GM23338 (cell line): ENCODE data around the gene PALLD. TPM values are rescaled to one million over a fixed set of nuclear protein-coding genes. Genes with fewer than 3 reads are reported as not detected.

Experiments
- ATAC-seq: fragments of 200-7000 bp; cut with Tn5 transposase; 3 replicates; pipeline ENCODE4 v1.9.1; 2020
- DNase-seq: peaks from one replicate; pipeline ENCODE4 v3.0.0-alpha.2; 2015; ENCODE audit warnings: low spot score
- H2AFZ ChIP-seq: fragments of 200-600 bp; sonication (generic); 2 replicates; pipeline ENCODE4 v1.8.0; 2016; ENCODE audit warnings: antibody characterized with exemption, mild to moderate bottlenecking, moderate library complexity
- H3F3A ChIP-seq: fragments of 200-600 bp; sonication (generic); replicated peaks from 2 replicates; pipeline ENCODE4 v1.8.0; 2017; ENCODE audit warnings: antibody characterized with exemption, mixed run types, low read depth
- H3K27ac ChIP-seq: fragments of 200-600 bp; sonication (generic); 2 replicates; pipeline ENCODE4 v1.6.1; 2016; ENCODE audit warnings: low read depth
- H3K27me3 ChIP-seq: fragments of 200-600 bp; sonication (generic); 2 replicates; pipeline ENCODE4 v1.8.0; 2016; ENCODE audit warnings: mild to moderate bottlenecking, mixed run types, moderate library complexity; ENCODE audit not compliant: insufficient read depth
- H3K36me3 ChIP-seq: fragments of 200-600 bp; sonication (generic); 2 replicates; pipeline ENCODE4 v1.8.0; 2016; ENCODE audit warnings: mild to moderate bottlenecking; ENCODE audit not compliant: insufficient read depth
- H3K4me1 ChIP-seq: fragments of 200-600 bp; sonication (generic); 2 replicates; pipeline ENCODE4 v1.8.0; 2016; ENCODE audit warnings: mild to moderate bottlenecking, moderate library complexity; ENCODE audit not compliant: insufficient read depth
- H3K4me2 ChIP-seq: fragments of 200-600 bp; sonication (generic); 2 replicates; pipeline ENCODE4 v1.7.1; 2017; ENCODE audit warnings: mixed run types
- H3K4me3 ChIP-seq: fragments of 200-600 bp; sonication (generic); 2 replicates; pipeline ENCODE4 v1.6.1; 2016; ENCODE audit warnings: mixed run types
- H3K79me2 ChIP-seq: fragments of 200-600 bp; sonication (generic); replicated peaks from 2 replicates; pipeline ENCODE4 v1.8.0; 2017; ENCODE audit warnings: mild to moderate bottlenecking; ENCODE audit not compliant: insufficient read depth
- H3K9me2 ChIP-seq: fragments of 200-600 bp; sonication (generic); 2 replicates; pipeline ENCODE4 v1.8.0; 2017; ENCODE audit not compliant: insufficient read depth
- H4K20me1 ChIP-seq: fragments of 200-600 bp; sonication (generic); replicated peaks from 2 replicates; pipeline ENCODE4 v1.8.0; 2017; ENCODE audit warnings: mild to moderate bottlenecking; ENCODE audit not compliant: insufficient read depth
- H3K27ac Mint-ChIP-seq: 2 replicates; pipeline ENCODE4 v1.8.0; 2020; ENCODE audit warnings: inconsistent platforms, mild to moderate bottlenecking, moderate library complexity, mixed read lengths
- H3K27me3 Mint-ChIP-seq: 3 replicates; pipeline ENCODE4 v1.8.0; 2022; ENCODE audit warnings: low read depth, mild to moderate bottlenecking, moderate library complexity, mixed read lengths, inconsistent platforms; ENCODE audit not compliant: insufficient read depth, poor library complexity
- H3K36me3 Mint-ChIP-seq: 3 replicates; pipeline ENCODE4 v1.8.0; 2021; ENCODE audit warnings: low read depth, mild to moderate bottlenecking, inconsistent platforms, moderate library complexity, mixed read lengths
- H3K4me1 Mint-ChIP-seq: 3 replicates; pipeline ENCODE4 v1.8.0; 2020; ENCODE audit warnings: mild to moderate bottlenecking, inconsistent platforms, mixed read lengths
- H3K4me3 Mint-ChIP-seq: 3 replicates; pipeline ENCODE4 v1.8.0; 2021; ENCODE audit warnings: moderate library complexity, mild to moderate bottlenecking, inconsistent platforms, mixed read lengths
- H3K9me3 Mint-ChIP-seq: 3 replicates; pipeline ENCODE4 v1.8.0; 2020; ENCODE audit warnings: moderate library complexity, mild to moderate bottlenecking, inconsistent platforms, mixed read lengths
- CREB1 ChIP-seq: fragments of 250-450 bp; sonication (Bioruptor Pico); IDR thresholded peaks from 2 replicates; pipeline ENCODE4 v1.5.0; 2020; ENCODE audit warnings: low read depth, mild to moderate bottlenecking, moderate library complexity
- EZH2 ChIP-seq: fragments of 200-600 bp; sonication (generic); IDR thresholded peaks from one replicate; pipeline ENCODE4 v1.8.0; 2017; ENCODE audit warnings: antibody characterized with exemption, mild to moderate bottlenecking, low read depth; ENCODE audit not compliant: unreplicated experiment
- EZH2phosphoT487 ChIP-seq: fragments of 200-600 bp; sonication (generic); IDR thresholded peaks from one replicate; pipeline ENCODE4 v1.8.1; 2018; ENCODE audit warnings: antibody characterized with exemption; ENCODE audit not compliant: unreplicated experiment
- JUNB ChIP-seq: IDR thresholded peaks from one replicate; pipeline ENCODE4 v1.6.1; 2016; ENCODE audit warnings: antibody characterized with exemption; ENCODE audit not compliant: unreplicated experiment
- NANOG ChIP-seq: IDR thresholded peaks from 2 replicates; pipeline ENCODE4 v1.6.1; 2016; ENCODE audit warnings: antibody characterized with exemption, borderline replicate concordance
- POLR2AphosphoS5 ChIP-seq: IDR thresholded peaks from 2 replicates; pipeline ENCODE4 v1.6.1; 2016; ENCODE audit warnings: antibody characterized with exemption, low read depth
- STAT1 ChIP-seq: IDR thresholded peaks from one replicate; pipeline ENCODE4 v1.6.1; 2016; ENCODE audit warnings: antibody characterized with exemption; ENCODE audit not compliant: unreplicated experiment
- ZNF114 ChIP-seq: fragments of 250-450 bp; sonication (Bioruptor Pico); IDR thresholded peaks from 2 replicates; pipeline ENCODE4 v1.5.0; 2020; ENCODE audit warnings: mild to moderate bottlenecking, moderate library complexity
- ZNF331 ChIP-seq: fragments of 250-450 bp; sonication (Bioruptor Pico); IDR thresholded peaks from 2 replicates; pipeline ENCODE4 v1.5.0; 2020; ENCODE audit warnings: low read depth, mild to moderate bottlenecking, moderate library complexity
- polyA plus RNA-seq: library from polyadenylated mRNA; unstranded; fragments of >200 nt; fragmentation: Nextera tagmentation; extraction: Ambion mirVana; gene quantifications from 2 replicates; pipeline ENCODE4 v1.2.1, GENCODE V29; 2016
- total RNA-seq: library from RNA; depleted of rRNA; stranded (reverse); fragments of >200 nt; shearing (Covaris generic); gene quantifications from 2 replicates; pipeline ENCODE4 v1.2.3, GENCODE V29; 2014
- TF ChIP-seq, protein P1 (sequence below): IDR thresholded peaks from 2 replicates; pipeline ENCODE4 v1.6.1; 2016; ENCODE audit warnings: antibody characterized with exemption
- TF ChIP-seq, protein P2 (sequence below), 2 experiments: fragments of 200-600 bp in 1 of 2; sonication (generic) in 1 of 2; conservative IDR thresholded peaks; 2 replicates each; pipeline versions ENCODE4 v1.5.1 to v1.6.1; 2016 to 2017; ENCODE audit warnings: antibody characterized with exemption in 2 of 2, low read depth in 2 of 2, mild to moderate bottlenecking in 2 of 2, moderate library complexity in 1 of 2
- TF ChIP-seq, protein P3 (sequence below): fragments of 250-450 bp; sonication (Bioruptor Pico); IDR thresholded peaks from 2 replicates; pipeline ENCODE4 v1.5.0; 2020; ENCODE audit warnings: mild to moderate bottlenecking, moderate library complexity

PALLD gene
- total and polyA plus RNA-seq, 2 experiments from 2014 or later = 13.1 to 30.2 TPM

DNA sequence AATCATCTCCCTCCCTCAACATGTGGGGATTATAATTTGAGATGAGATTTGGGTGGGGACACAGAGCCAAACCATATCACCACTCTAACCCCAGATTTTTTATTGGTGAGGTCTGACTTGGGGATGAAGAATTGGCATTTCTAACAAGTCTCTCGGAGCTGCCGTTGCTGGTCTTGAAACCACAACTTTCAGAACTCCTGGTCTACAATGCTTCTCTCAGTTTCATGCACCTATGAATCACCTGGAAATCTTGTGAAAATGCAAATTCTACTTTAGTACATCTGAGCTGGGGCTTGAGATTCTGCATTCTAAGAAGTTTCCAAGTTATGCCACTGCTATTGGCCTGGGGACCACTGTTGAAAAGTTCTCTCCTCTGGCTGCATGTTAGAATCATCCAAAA is 78.6 kb downstream of the PALLD start:
- Histone ChIP-seq H3K4me2 (no peak overlapping the region), H2AFZ (no peak overlapping the region), H3K79me2 (no peaks in the 10 kb centered on the region), H4K20me1 (no peaks in the 10 kb centered on the region), H3K27me3 (no peaks in the 10 kb centered on the region), H3K9me2 (no peaks in the 10 kb centered on the region), H3K4me1 (no peaks in the 10 kb centered on the region), H3F3A (no peaks in the 10 kb centered on the region), H3K36me3 (no peaks in the 10 kb centered on the region), H3K4me3 (no peak overlapping the region), H3K27ac (no peak overlapping the region)
- TF ChIP-seq CREB1 (CRISPR knock-in tag) (no peak), JUNB (no peak), ZNF331 (no peak), STAT1 (no peak)
- DNase-seq = no peak
- Mint-ChIP-seq H3K27me3 (no peaks in the 10 kb centered on the region), H3K36me3 (no peaks in the 10 kb centered on the region), H3K4me3 (no peak overlapping the region), H3K9me3 (no peaks in the 10 kb centered on the region; the same call in 1 of the 3 replicates), H3K27ac (no peak overlapping the region), H3K4me1 (no peaks in the 10 kb centered on the region)
- no peak for ATAC-seq

DNA sequence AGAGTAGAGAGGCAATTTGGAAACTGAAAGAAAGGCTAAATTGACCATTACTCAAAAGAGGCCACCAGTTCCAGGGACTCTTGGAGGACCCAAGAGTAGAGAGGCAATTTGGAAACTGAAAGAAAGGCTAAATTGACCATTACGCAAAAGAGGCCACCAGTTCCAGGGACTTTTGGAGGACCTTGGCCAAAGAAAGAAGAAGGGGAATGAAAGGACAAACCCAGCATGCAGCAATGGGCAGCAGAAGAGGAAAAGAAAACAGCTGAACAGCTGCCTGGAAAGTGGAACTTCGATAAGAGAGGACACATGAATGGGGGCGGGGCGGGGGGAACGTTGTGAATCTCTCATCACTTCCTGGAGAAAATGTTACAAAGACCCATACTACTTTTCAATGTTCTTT is 80.8 kb downstream of the PALLD start:
- no peaks in the 10 kb centered on the region; the same call in 2 of the 3 replicates for H3K36me3 Mint-ChIP-seq
- no peak overlapping the region for H2AFZ ChIP-seq
- no peak for DNase-seq
- no peak for ATAC-seq
- no peak overlapping the region for H3K4me3 Mint-ChIP-seq
- H3K36me3 ChIP-seq = no peaks in the 10 kb centered on the region
- peaks cover 5% of the 10 kb centered on the region; the same call in 2 of the 3 replicates for H3K9me3 Mint-ChIP-seq
- H3K27ac Mint-ChIP-seq = no peak overlapping the region
- no peaks in the 10 kb centered on the region for H3K4me1 Mint-ChIP-seq
- no peak overlapping the region for H3K4me2 ChIP-seq
- H3K9me2 ChIP-seq = no peaks in the 10 kb centered on the region
- H3K27me3 ChIP-seq = no peaks in the 10 kb centered on the region
- H4K20me1 ChIP-seq = no peaks in the 10 kb centered on the region
- H3K27me3 Mint-ChIP-seq = no peaks in the 10 kb centered on the region
- no peaks in the 10 kb centered on the region for H3F3A ChIP-seq
- H3K4me3 ChIP-seq = no peak overlapping the region
- H3K79me2 ChIP-seq = no peaks in the 10 kb centered on the region
- no peak overlapping the region for H3K27ac ChIP-seq
- H3K4me1 ChIP-seq = no peaks in the 10 kb centered on the region
- TF ChIP-seq ZNF114 (no peak), ZNF331 (no peak), STAT1 (no peak), NANOG (no peak), CREB1 (CRISPR knock-in tag) (no peak), EZH2phosphoT487 (no peak), EZH2 (no peak), POLR2AphosphoS5 (no peak)
- TF ChIP-seq, protein P1, sequence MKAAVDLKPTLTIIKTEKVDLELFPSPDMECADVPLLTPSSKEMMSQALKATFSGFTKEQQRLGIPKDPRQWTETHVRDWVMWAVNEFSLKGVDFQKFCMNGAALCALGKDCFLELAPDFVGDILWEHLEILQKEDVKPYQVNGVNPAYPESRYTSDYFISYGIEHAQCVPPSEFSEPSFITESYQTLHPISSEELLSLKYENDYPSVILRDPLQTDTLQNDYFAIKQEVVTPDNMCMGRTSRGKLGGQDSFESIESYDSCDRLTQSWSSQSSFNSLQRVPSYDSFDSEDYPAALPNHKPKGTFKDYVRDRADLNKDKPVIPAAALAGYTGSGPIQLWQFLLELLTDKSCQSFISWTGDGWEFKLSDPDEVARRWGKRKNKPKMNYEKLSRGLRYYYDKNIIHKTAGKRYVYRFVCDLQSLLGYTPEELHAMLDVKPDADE = no peak
- TF ChIP-seq, protein P2, sequence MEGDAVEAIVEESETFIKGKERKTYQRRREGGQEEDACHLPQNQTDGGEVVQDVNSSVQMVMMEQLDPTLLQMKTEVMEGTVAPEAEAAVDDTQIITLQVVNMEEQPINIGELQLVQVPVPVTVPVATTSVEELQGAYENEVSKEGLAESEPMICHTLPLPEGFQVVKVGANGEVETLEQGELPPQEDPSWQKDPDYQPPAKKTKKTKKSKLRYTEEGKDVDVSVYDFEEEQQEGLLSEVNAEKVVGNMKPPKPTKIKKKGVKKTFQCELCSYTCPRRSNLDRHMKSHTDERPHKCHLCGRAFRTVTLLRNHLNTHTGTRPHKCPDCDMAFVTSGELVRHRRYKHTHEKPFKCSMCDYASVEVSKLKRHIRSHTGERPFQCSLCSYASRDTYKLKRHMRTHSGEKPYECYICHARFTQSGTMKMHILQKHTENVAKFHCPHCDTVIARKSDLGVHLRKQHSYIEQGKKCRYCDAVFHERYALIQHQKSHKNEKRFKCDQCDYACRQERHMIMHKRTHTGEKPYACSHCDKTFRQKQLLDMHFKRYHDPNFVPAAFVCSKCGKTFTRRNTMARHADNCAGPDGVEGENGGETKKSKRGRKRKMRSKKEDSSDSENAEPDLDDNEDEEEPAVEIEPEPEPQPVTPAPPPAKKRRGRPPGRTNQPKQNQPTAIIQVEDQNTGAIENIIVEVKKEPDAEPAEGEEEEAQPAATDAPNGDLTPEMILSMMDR (conservative IDR thresholded peaks at IDR 0.05; ENCODE audit: low read depth in 2 of 2) = no peak
- TF ChIP-seq, protein P3, sequence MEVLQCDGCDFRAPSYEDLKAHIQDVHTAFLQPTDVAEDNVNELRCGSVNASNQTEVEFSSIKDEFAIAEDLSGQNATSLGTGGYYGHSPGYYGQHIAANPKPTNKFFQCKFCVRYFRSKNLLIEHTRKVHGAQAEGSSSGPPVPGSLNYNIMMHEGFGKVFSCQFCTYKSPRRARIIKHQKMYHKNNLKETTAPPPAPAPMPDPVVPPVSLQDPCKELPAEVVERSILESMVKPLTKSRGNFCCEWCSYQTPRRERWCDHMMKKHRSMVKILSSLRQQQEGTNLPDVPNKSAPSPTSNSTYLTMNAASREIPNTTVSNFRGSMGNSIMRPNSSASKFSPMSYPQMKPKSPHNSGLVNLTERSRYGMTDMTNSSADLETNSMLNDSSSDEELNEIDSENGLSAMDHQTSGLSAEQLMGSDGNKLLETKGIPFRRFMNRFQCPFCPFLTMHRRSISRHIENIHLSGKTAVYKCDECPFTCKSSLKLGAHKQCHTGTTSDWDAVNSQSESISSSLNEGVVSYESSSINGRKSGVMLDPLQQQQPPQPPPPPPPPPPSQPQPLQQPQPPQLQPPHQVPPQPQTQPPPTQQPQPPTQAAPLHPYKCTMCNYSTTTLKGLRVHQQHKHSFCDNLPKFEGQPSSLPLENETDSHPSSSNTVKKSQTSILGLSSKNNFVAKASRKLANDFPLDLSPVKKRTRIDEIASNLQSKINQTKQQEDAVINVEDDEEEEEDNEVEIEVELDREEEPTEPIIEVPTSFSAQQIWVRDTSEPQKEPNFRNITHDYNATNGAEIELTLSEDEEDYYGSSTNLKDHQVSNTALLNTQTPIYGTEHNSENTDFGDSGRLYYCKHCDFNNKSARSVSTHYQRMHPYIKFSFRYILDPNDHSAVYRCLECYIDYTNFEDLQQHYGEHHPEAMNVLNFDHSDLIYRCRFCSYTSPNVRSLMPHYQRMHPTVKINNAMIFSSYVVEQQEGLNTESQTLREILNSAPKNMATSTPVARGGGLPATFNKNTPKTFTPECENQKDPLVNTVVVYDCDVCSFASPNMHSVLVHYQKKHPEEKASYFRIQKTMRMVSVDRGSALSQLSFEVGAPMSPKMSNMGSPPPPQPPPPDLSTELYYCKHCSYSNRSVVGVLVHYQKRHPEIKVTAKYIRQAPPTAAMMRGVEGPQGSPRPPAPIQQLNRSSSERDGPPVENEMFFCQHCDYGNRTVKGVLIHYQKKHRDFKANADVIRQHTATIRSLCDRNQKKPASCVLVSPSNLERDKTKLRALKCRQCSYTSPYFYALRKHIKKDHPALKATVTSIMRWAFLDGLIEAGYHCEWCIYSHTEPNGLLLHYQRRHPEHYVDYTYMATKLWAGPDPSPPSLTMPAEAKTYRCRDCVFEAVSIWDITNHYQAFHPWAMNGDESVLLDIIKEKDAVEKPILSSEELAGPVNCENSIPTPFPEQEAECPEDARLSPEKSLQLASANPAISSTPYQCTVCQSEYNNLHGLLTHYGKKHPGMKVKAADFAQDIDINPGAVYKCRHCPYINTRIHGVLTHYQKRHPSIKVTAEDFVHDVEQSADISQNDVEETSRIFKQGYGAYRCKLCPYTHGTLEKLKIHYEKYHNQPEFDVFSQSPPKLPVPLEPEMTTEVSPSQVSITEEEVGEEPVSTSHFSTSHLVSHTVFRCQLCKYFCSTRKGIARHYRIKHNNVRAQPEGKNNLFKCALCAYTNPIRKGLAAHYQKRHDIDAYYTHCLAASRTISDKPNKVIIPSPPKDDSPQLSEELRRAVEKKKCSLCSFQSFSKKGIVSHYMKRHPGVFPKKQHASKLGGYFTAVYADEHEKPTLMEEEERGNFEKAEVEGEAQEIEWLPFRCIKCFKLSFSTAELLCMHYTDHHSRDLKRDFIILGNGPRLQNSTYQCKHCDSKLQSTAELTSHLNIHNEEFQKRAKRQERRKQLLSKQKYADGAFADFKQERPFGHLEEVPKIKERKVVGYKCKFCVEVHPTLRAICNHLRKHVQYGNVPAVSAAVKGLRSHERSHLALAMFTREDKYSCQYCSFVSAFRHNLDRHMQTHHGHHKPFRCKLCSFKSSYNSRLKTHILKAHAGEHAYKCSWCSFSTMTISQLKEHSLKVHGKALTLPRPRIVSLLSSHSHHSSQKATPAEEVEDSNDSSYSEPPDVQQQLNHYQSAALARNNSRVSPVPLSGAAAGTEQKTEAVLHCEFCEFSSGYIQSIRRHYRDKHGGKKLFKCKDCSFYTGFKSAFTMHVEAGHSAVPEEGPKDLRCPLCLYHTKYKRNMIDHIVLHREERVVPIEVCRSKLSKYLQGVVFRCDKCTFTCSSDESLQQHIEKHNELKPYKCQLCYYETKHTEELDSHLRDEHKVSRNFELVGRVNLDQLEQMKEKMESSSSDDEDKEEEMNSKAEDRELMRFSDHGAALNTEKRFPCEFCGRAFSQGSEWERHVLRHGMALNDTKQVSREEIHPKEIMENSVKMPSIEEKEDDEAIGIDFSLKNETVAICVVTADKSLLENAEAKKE (CRISPR knock-in tag) = no peak
